ENCODE data around the gene ATP1A4.

Gene ATP1A4

GRCh38 chr1:160167056-160167455 lies 15.7 kb downstream of the ATP1A4 start:
- H3K4me3 ChIP-seq (ENCODE audit: low read depth, low read length), result no peak overlapping the region
- no peak for DNase-seq (ENCODE audit: low read depth)
- in situ Hi-C loops (cut with HindIII; ENCODE audit: low sequenced_read_pairs), result no loop called here
- no peak for TF ChIP-seq CTCF (IDR thresholded peaks at IDR 0.05; ENCODE audit: low read depth, low read length, missing control alignments)

- no peak overlapping the region for H3K4me3 ChIP-seq (ENCODE audit: low read depth, low read length)
- DNase-seq (ENCODE audit: low read depth), result no peak
- in situ Hi-C loops (cut with HindIII; ENCODE audit: low sequenced_read_pairs), result no loop called here
- no peak for TF ChIP-seq CTCF (IDR thresholded peaks at IDR 0.05; ENCODE audit: low read depth, low read length, missing control alignments)
Observed at GRCh38 chr1:160167580-160167979, 16.2 kb downstream of the ATP1A4 start.

GRCh38 chr1:160168016-160168415 lies 16.6 kb downstream of the ATP1A4 start:
- DNase-seq (ENCODE audit: low read depth), result no peak
- no peak for TF ChIP-seq CTCF (IDR thresholded peaks at IDR 0.05; ENCODE audit: low read depth, low read length, missing control alignments)
- H3K4me3 ChIP-seq (ENCODE audit: low read depth, low read length), result no peak overlapping the region
- in situ Hi-C loops (cut with HindIII; ENCODE audit: low sequenced_read_pairs), result no loop called here

DNA sequence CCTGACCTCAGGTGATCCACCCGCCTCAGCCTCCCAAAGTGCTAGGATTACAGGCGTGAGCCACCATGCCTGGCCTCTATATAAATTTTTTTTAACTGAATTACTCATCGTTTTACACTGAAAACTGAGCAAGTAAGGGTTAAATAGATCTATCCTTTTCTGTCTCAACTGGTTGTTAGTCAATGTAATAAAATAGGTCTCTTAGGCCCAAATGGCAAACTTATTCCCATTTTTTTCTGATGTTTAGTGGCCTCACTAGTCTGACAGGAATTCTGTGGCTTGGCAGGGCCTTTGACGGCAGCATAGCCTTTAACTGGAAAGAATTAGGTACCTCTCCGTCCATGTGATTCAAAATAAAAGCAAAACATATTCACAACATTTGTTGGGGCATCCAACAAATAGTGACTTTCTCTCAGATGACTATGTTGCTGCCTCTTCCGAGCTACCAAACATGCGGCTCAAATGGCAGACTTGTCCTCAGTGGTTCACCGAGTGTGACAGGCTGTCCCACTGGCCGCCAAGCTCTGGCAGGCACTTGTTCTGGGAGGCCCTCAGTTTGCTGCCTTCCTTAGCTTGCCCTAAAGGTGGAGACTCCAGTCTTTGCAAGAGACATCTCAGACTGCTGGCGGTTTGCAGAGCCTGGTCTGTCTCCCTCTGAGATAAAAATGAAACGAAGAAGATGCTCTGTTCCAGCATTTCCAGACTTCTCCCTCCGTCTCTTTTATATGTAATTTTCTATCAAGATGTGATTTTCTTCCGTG lies 17.4 kb downstream of the ATP1A4 start:
- DNase-seq (ENCODE audit: low read depth), result peak; percentile 54
- peak; percentile 16 for TF ChIP-seq CTCF (IDR thresholded peaks at IDR 0.05; ENCODE audit: low read depth, low read length, missing control alignments)
- no peak overlapping the region for H3K4me3 ChIP-seq (ENCODE audit: low read depth, low read length)
- in situ Hi-C loops (cut with HindIII; ENCODE audit: low sequenced_read_pairs), result no loop called here

DNA sequence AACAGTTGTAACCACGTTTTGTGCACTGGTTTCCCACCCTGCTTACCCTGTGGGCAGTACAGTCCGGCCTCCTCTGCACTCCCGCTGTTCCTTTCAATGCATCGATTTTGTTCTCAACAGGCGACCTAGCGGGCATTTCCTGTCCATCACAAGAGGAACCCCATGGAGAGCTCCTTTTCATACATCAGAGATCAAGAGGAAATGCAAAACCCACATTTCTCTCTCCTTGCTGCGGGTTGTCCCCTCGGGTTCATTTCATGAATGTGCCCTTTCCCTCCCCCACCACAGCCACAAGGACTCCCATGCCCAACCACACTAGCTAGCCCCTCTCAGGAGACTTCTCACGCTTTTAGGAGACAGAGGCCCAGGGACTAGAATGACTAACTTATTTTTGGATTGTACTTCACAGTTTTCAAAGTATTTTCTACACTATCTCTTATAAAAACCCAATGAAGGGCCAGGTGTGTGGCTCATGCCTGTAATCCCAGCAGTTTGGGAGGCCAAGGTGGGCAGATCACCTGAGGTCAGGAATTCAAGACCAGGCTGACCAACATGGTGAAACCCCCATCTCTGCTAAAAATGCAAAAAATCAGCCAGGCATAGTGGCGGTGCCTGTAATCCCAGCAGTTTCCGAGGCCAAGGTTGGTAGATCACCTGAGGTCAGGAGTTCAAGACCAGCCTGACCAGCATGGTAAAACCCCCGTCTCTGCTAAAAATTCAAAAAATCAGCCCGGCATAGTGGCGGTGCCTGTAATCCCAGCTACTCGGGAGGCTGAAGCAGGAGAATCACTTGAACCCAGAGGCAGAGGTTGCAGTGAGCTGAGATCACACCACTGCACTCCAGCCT lies 18.4 kb downstream of the ATP1A4 start:
- peak; percentile 93 for DNase-seq (ENCODE audit: low read depth)
- no peak overlapping the region for H3K4me3 ChIP-seq (ENCODE audit: low read depth, low read length)
- TF ChIP-seq CTCF (IDR thresholded peaks at IDR 0.05; ENCODE audit: low read depth, low read length, missing control alignments), result no peak
- in situ Hi-C loops (cut with HindIII; ENCODE audit: low sequenced_read_pairs), result no loop called here

DNA sequence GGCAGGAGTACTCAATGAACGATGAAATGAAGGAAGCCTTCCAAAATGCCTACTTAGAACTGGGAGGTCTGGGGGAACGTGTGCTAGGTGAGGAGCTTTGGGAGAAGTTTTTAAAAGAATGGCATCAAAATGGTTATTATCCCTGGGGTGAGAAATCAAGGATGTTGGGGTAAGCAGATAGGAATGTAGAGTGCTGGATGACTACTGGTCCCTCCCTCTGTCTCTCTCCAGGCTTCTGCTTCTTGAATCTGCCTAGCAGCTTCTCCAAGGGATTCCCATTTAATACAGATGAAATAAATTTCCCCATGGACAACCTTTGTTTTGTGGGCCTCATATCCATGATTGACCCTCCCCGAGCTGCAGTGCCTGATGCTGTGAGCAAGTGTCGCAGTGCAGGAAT lies 20.0 kb downstream of the ATP1A4 start:
- TF ChIP-seq CTCF (IDR thresholded peaks at IDR 0.05; ENCODE audit: low read depth, low read length, missing control alignments), result no peak
- H3K4me3 ChIP-seq (ENCODE audit: low read depth, low read length), result no peak overlapping the region
- no peak for DNase-seq (ENCODE audit: low read depth)
- in situ Hi-C loops (cut with HindIII; ENCODE audit: low sequenced_read_pairs), result no loop called here

Measured in astrocyte of the cerebellum (primary cell).